Panc1 (cell line): Measurements from ENCODE around the gene APOBEC2. TPM values are rescaled to one million over a fixed set of nuclear protein-coding genes. Genes with fewer than 3 reads are reported as not detected.

ENCODE experiments used
- ATAC-seq: fragments of 200-7000 bp; cut with Tn5 transposase; 2 replicates; pipeline ENCODE4 v1.9.1; 2020; ENCODE audit warnings: mild to moderate bottlenecking, moderate library complexity
- BruUV-seq: library from RNA; stranded (reverse); fragments of 400-500 nt; replicated peaks from 2 replicates; lab custom pipeline; 2021; lab: Mats Ljungman, UMichigan
- CTCF ChIA-PET: fragments of 300-600 bp; sonication (Branson Sonifier 250); formaldehyde crosslinking; loops from one replicate; lab custom pipeline; 2022; ENCODE audit warnings: antibody characterized with exemption; lab: Charles Lee
- POLR2A ChIA-PET: fragments of 300-600 bp; sonication (Branson Sonifier 250); formaldehyde crosslinking; loops from one replicate; lab custom pipeline; 2022; ENCODE audit warnings: antibody characterized with exemption; lab: Charles Lee
- DNase-seq: peaks from one replicate; pipeline ENCODE4 v3.0.0-alpha.2; 2010; ENCODE audit warnings: low read depth, low spot score
- H3K27ac ChIP-seq: 2 replicates; pipeline ENCODE4 v1.5.1; 2011; ENCODE audit warnings: mild to moderate bottlenecking, low read length, inconsistent platforms
- H3K27me3 ChIP-seq: fragments of 200-500 bp; sonication (Bioruptor generic); 2 replicates; pipeline ENCODE4 v1.6.0; 2014; ENCODE audit warnings: low read length, inconsistent platforms; ENCODE audit not compliant: control insufficient read depth, insufficient read depth
- H3K36me3 ChIP-seq: fragments of 200-500 bp; sonication (Bioruptor generic); 2 replicates; pipeline ENCODE4 v1.5.1; 2014; ENCODE audit warnings: inconsistent platforms, mild to moderate bottlenecking, low read length, moderate library complexity; ENCODE audit not compliant: control insufficient read depth, insufficient read depth
- H3K4me1 ChIP-seq: 2 replicates; pipeline ENCODE4 v1.5.1; 2011; ENCODE audit warnings: inconsistent platforms, mild to moderate bottlenecking, low read length, moderate library complexity; ENCODE audit not compliant: control insufficient read depth, insufficient read depth
- H3K4me3 ChIP-seq, 2 experiments: 2 replicates each; pipeline ENCODE4 v1.5.1; 2011 to 2012; ENCODE audit warnings: low read depth in 2 of 2, low read length in 2 of 2, mild to moderate bottlenecking in 2 of 2, inconsistent platforms in 1 of 2, moderate library complexity in 1 of 2
- H3K9me3 ChIP-seq: fragments of 200-500 bp; sonication (Bioruptor generic); 2 replicates; pipeline ENCODE4 v1.5.1; 2014; ENCODE audit warnings: low read depth, mild to moderate bottlenecking, inconsistent platforms, low read length, moderate library complexity; ENCODE audit not compliant: control insufficient read depth, insufficient read depth
- CTCF ChIP-seq: fragments of 450-650 bp; IDR thresholded peaks from 2 replicates; pipeline ENCODE4 v1.5.1; 2017; ENCODE audit warnings: mild to moderate bottlenecking
- POLR2AphosphoS5 ChIP-seq: IDR thresholded peaks from 2 replicates; pipeline ENCODE4 v1.6.1; 2012; ENCODE audit warnings: mild to moderate bottlenecking, low read depth, low read length, moderate library complexity
- REST ChIP-seq, 2 experiments: IDR thresholded peaks; 2 replicates each; pipeline ENCODE4 v1.6.1; 2011 to 2012; ENCODE audit warnings: low read depth in 2 of 2, control low read depth in 1 of 2, low read length in 1 of 2, mild to moderate bottlenecking in 1 of 2, moderate library complexity in 1 of 2; ENCODE audit not compliant: insufficient read depth in 1 of 2
- SIN3A ChIP-seq: IDR thresholded peaks from 2 replicates; pipeline ENCODE4 v1.6.1; 2012; ENCODE audit warnings: low read depth, mild to moderate bottlenecking, low read length, moderate library complexity, borderline replicate concordance; ENCODE audit not compliant: insufficient read depth
- TCF7L2 ChIP-seq: IDR thresholded peaks from 2 replicates; pipeline ENCODE4 v1.6.1; 2011; ENCODE audit warnings: mild to moderate bottlenecking, low read depth, low read length, inconsistent platforms
- in situ Hi-C: cut with HindIII; loops from 2 replicates; pipeline ENCODE4 v1.10.0; 2016; ENCODE audit warnings: low sequenced_read_pairs, low pct_unique_long_range_greater_than_20kb
- intact Hi-C: fragments of 100-400 bp; cut with micrococcal nuclease; formaldehyde crosslinking; loops from one replicate; pipeline ENCODE4 v1.10.0; 2022; ENCODE audit not compliant: unreplicated experiment
- total RNA-seq: library from RNA; stranded (reverse); gene quantifications from one replicate; pipeline ENCODE4 v1.2.1, GENCODE V29; 2021; ENCODE audit not compliant: unreplicated experiment

APOBEC2 gene
- total RNA-seq, 1 experiment from 2014 or later: not detected

GRCh38 chr6:41079080-41079479 lies 26.1 kb downstream of the APOBEC2 start:
- no peaks in the 10 kb centered on the region for H3K27me3 ChIP-seq
- no peak for DNase-seq
- TF ChIP-seq REST (IDR thresholded peaks at IDR 0.05; ENCODE audit: insufficient read depth in 1 of 2, low read depth in 2 of 2, low read length in 1 of 2) (no peak), TCF7L2 (no peak), POLR2AphosphoS5 (no peak), SIN3A (no peak)
- in situ Hi-C loops (no loop called here), intact Hi-C loops (no loop called here)
- BruUV-seq: no TSS peak
- H3K4me1 ChIP-seq: peaks cover 12% of the 10 kb centered on the region
- ChIA-PET POLR2A (no interaction called here), CTCF (no interaction called here)
- H3K36me3 ChIP-seq: peaks cover 23% of the 10 kb centered on the region
- H3K4me3 ChIP-seq: no peak overlapping the region
- no peak for ATAC-seq
- H3K27ac ChIP-seq: no peak overlapping the region
- no peaks in the 10 kb centered on the region for H3K9me3 ChIP-seq

- H3K9me3 ChIP-seq: no peaks in the 10 kb centered on the region
- ChIA-PET CTCF (no interaction called here), POLR2A (no interaction called here)
- H3K4me1 ChIP-seq: no peaks in the 10 kb centered on the region
- in situ Hi-C loops: no loop called here
- peaks cover 34% of the 10 kb centered on the region for H3K36me3 ChIP-seq
- TF ChIP-seq REST (IDR thresholded peaks at IDR 0.05; ENCODE audit: insufficient read depth in 1 of 2, low read depth in 2 of 2, low read length in 1 of 2) (no peak), SIN3A (no peak), CTCF (no peak)
- no peaks in the 10 kb centered on the region for H3K27me3 ChIP-seq
- H3K27ac ChIP-seq: no peak overlapping the region
- DNase-seq (no peak), ATAC-seq (no peak)
- no TSS peak for BruUV-seq
- intact Hi-C loops: no loop called here
- no peak overlapping the region for H3K4me3 ChIP-seq
These were observed 27.6 kb downstream of the APOBEC2 start for GRCh38 chr6:41080621-41081020.
